Lower leg skin (tissue), 4 donors: ENCODE measurements around the gene SDCCAG8. TPM values are rescaled to one million over a fixed set of nuclear protein-coding genes. Genes with fewer than 3 reads are reported as not detected.

Source experiments
- DNase-seq, 2 donors: peaks; one replicate each; pipeline ENCODE4 v3.0.0-alpha.2; 2019; ENCODE audit warnings: low spot score in 2 of 2
- H3K4me3 ChIP-seq: fragments of 200-600 bp; sonication (generic); 2 replicates; pipeline ENCODE4 v1.5.1; 2017; ENCODE audit warnings: mild to moderate bottlenecking, low read depth; ENCODE audit not compliant: poor library complexity, severe bottlenecking
- CTCF ChIP-seq, 3 donors: fragments of 450-650 bp; IDR thresholded peaks; one replicate each; pipeline ENCODE4 v1.5.1; 2016; ENCODE audit warnings: antibody characterized with exemption in 3 of 3, mild to moderate bottlenecking in 3 of 3, moderate library complexity in 2 of 3
- POLR2A ChIP-seq, 2 donors: fragments of 450-650 bp; IDR thresholded peaks; one replicate each; pipeline ENCODE4 v1.6.1; 2016 to 2017; ENCODE audit warnings: antibody characterized with exemption in 2 of 2, mild to moderate bottlenecking in 1 of 2, moderate library complexity in 1 of 2
- WGBS, 2 donors: methylation state at CpG; one replicate each; pipeline ENCODE4 v1.1.5; 2018; 5-methylcytosine and 5-hydroxymethylcytosine counted together
- intact Hi-C: fragments of 100-400 bp; cut with DNase I; formaldehyde crosslinking; loops from one replicate; pipeline ENCODE4 v1.15.0; 2023; ENCODE audit warnings: low total_unique reads
- total RNA-seq, 4 donors: library from RNA; depleted of rRNA; stranded (reverse); fragments of >200 nt; gene quantifications; one replicate each; pipeline ENCODE4 v1.1.0, GENCODE V29; 2016

SDCCAG8 gene
- total RNA-seq, 4 donors from 2014 or later, result 20.0 to 53.6 (median 48.9) TPM

GRCh38 chr1:243503155-243503554 is 247.3 kb downstream of the SDCCAG8 start:
- H3K4me3 ChIP-seq, result no peak overlapping the region
- WGBS, 2 donors, result 89 to 91% methylated on average over 8 of the region's 8 CpGs
- TF ChIP-seq POLR2A (IDR thresholded peaks at IDR 0.05) (no peak), CTCF (IDR thresholded peaks at IDR 0.05) (no peak)
- DNase-seq, result peak in 1 of 2 donors; percentile 40
- intact Hi-C loops, result no loop called here

- TF ChIP-seq CTCF (IDR thresholded peaks at IDR 0.05) (no peak), POLR2A (IDR thresholded peaks at IDR 0.05) (no peak)
- 83 to 89% methylated on average over 10 of the region's 10 CpGs for WGBS, 2 donors
- intact Hi-C loops, result no loop called here
- no peak overlapping the region for H3K4me3 ChIP-seq
- DNase-seq, result no peak
Measured at GRCh38 chr1:243505986-243506689, 250.3 kb downstream of the SDCCAG8 start.

- no peak for TF ChIP-seq CTCF (IDR thresholded peaks at IDR 0.05)
- no peak for TF ChIP-seq POLR2A (IDR thresholded peaks at IDR 0.05)
- intact Hi-C loops, result no loop called here
- 77 to 84% methylated on average over 5 of the region's 5 CpGs for WGBS, 2 donors
- no peak for DNase-seq
- no peak overlapping the region for H3K4me3 ChIP-seq
Measured at GRCh38 chr1:243507001-243507671, 251.3 kb downstream of the SDCCAG8 start.

GRCh38 chr1:243507672-243508302 is 251.9 kb downstream of the SDCCAG8 start:
- no peak for DNase-seq
- no peak overlapping the region for H3K4me3 ChIP-seq
- intact Hi-C loops, result no loop called here
- TF ChIP-seq POLR2A (IDR thresholded peaks at IDR 0.05) (no peak), CTCF (IDR thresholded peaks at IDR 0.05) (no peak)
- WGBS, 2 donors, result 86 to 87% methylated on average over 8 of the region's 8 CpGs

- TF ChIP-seq POLR2A (IDR thresholded peaks at IDR 0.05) (no peak), CTCF (IDR thresholded peaks at IDR 0.05) (no peak)
- DNase-seq, result no peak
- WGBS, 2 donors, result 86 to 87% methylated on average over 9 of the region's 9 CpGs
- intact Hi-C loops, result no loop called here
- no peak overlapping the region for H3K4me3 ChIP-seq
Measured at GRCh38 chr1:243508303-243508713, 252.5 kb downstream of the SDCCAG8 start.
